Sigmoid colon (tissue), 7 donors: ENCODE data around the gene ASXL1. TPM values are rescaled to one million over a fixed set of nuclear protein-coding genes. Genes with fewer than 3 reads are reported as not detected.

ENCODE experiments used
- DNase-seq: peaks from one replicate; pipeline ENCODE4 v3.0.0-alpha.2; 2019
- H3K27ac ChIP-seq, 4 donors: fragments of 200-600 bp; sonication (generic); one replicate each; pipeline ENCODE4 v1.5.1; 2016 to 2019; ENCODE audit warnings: mild to moderate bottlenecking in 1 of 4
- H3K27me3 ChIP-seq, 3 donors: fragments of 200-600 bp; sonication (generic); one replicate each; pipeline ENCODE4 v1.5.1; 2019; ENCODE audit warnings: mild to moderate bottlenecking in 1 of 3
- H3K36me3 ChIP-seq, 4 donors: fragments of 200-600 bp; sonication (generic); one replicate each; pipeline ENCODE4 v1.5.1; 2016 to 2019
- H3K4me1 ChIP-seq, 4 donors: fragments of 200-600 bp; sonication (generic); one replicate each; pipeline ENCODE4 v1.5.1; 2017 to 2019
- H3K4me3 ChIP-seq, 4 donors: fragments of 200-600 bp; sonication (generic); one replicate each; pipeline ENCODE4 v1.5.1; 2017 to 2019; ENCODE audit warnings: mild to moderate bottlenecking in 2 of 4, moderate library complexity in 1 of 4
- H3K9me3 ChIP-seq, 4 donors: fragments of 200-600 bp in 3 of 4; sonication (generic) in 3 of 4; one replicate each; pipeline versions ENCODE4 v1.5.1 to v1.6.1; 2013 to 2019
- CTCF ChIP-seq, 4 experiments: fragments of 450-650 bp in 3 of 4; fragments of 200-600 bp in 1 of 4; IDR thresholded peaks; one replicate each; pipeline ENCODE4 v1.5.1; 2016 to 2019; ENCODE audit warnings: antibody characterized with exemption in 4 of 4, mild to moderate bottlenecking in 3 of 4, moderate library complexity in 2 of 4
- EP300 ChIP-seq, 4 donors: sonication (generic); formaldehyde crosslinking; IDR thresholded peaks; one replicate each; pipeline ENCODE4 v1.6.1; 2017; ENCODE audit warnings: antibody characterized with exemption in 4 of 4
- POLR2A ChIP-seq, 2 donors: fragments of 450-650 bp; IDR thresholded peaks; one replicate each; pipeline ENCODE4 v1.6.1; 2016; ENCODE audit warnings: antibody characterized with exemption in 2 of 2, mild to moderate bottlenecking in 2 of 2, moderate library complexity in 2 of 2
- POLR2AphosphoS5 ChIP-seq, 4 donors: sonication (generic); formaldehyde crosslinking; IDR thresholded peaks; one replicate each; pipeline ENCODE4 v1.6.1; 2017; ENCODE audit warnings: antibody characterized with exemption in 4 of 4
- WGBS, 2 donors: extraction: QIAGEN DNeasy Blood & Tissue Kit; methylation state at CpG; one replicate each; pipeline ENCODE4 v1.1.7; 2013; 5-methylcytosine and 5-hydroxymethylcytosine counted together
- intact Hi-C: fragments of 100-400 bp; cut with DNase I; formaldehyde crosslinking; loops from one replicate; pipeline ENCODE4 v1.15.1; 2023
- polyA plus RNA-seq, 3 donors: library from polyadenylated mRNA; stranded (reverse); fragments of 200-250 nt; gene quantifications; one replicate each; pipeline ENCODE4 v1.2.3, GENCODE V29; 2013
- total RNA-seq, 4 donors: library from RNA; depleted of rRNA; stranded (reverse); fragments of >200 nt; gene quantifications; one replicate each; pipeline ENCODE4 v1.1.0, GENCODE V29; 2016
- donor health status: healthy with polysubstance abuse.
- donor health status: Bipolar disorder and iron deficiency.
- donor health status: healthy.

The ASXL1 gene
- total and polyA plus RNA-seq, 7 donors: 6.0 to 102 (median 46.7) TPM

- DNase-seq: no peak
- intact Hi-C loops: no loop called here
- no peak overlapping the region for H3K4me3 ChIP-seq
- H3K27me3 ChIP-seq: no peaks in the 10 kb centered on the region
- no peak overlapping the region for H3K27ac ChIP-seq
- no peaks in the 10 kb centered on the region for H3K9me3 ChIP-seq
- H3K36me3 ChIP-seq: no peaks in the 10 kb centered on the region
- 26 to 52% methylated on average over 7 of the region's 7 CpGs for WGBS, 2 donors
- no peak for TF ChIP-seq POLR2A (IDR thresholded peaks at IDR 0.05)
- TF ChIP-seq CTCF (IDR thresholded peaks at IDR 0.05): no peak
- TF ChIP-seq EP300 (IDR thresholded peaks at IDR 0.05): no peak
- TF ChIP-seq POLR2AphosphoS5 (IDR thresholded peaks at IDR 0.05): no peak
- H3K4me1 ChIP-seq: peaks cover 0 to 6% (median 2%) of the 10 kb centered on the region in 4 donors
Measured at GRCh38 chr20:32344835-32345506, 13.2 kb upstream of the ASXL1 start.

GRCh38 chr20:32348207-32348606 lies 9.9 kb upstream of the ASXL1 start:
- Histone ChIP-seq H3K27me3 (no peaks in the 10 kb centered on the region), H3K27ac (no peak overlapping the region), H3K4me3 (no peak overlapping the region), H3K9me3 (no peaks in the 10 kb centered on the region), H3K36me3 (no peaks in the 10 kb centered on the region), H3K4me1 (peaks cover 0 to 6% (median 2%) of the 10 kb centered on the region in 4 donors)
- 53 to 82% methylated on average over 3 of the region's 3 CpGs for WGBS, 2 donors
- DNase-seq: no peak
- TF ChIP-seq CTCF (IDR thresholded peaks at IDR 0.05) (no peak), POLR2AphosphoS5 (IDR thresholded peaks at IDR 0.05) (no peak), EP300 (IDR thresholded peaks at IDR 0.05) (no peak), POLR2A (IDR thresholded peaks at IDR 0.05) (no peak)
- intact Hi-C loops: no loop called here

- Histone ChIP-seq H3K4me1 (peaks cover 0 to 12% (median 10%) of the 10 kb centered on the region in 4 donors), H3K9me3 (no peaks in the 10 kb centered on the region), H3K4me3 (no peak overlapping the region), H3K36me3 (no peaks in the 10 kb centered on the region), H3K27ac (no peak overlapping the region), H3K27me3 (no peaks in the 10 kb centered on the region)
- DNase-seq: no peak
- WGBS, 2 donors: 88 to 91% methylated on average over 3 of the region's 3 CpGs
- intact Hi-C loops: no loop called here
- TF ChIP-seq POLR2AphosphoS5 (IDR thresholded peaks at IDR 0.05) (no peak), EP300 (IDR thresholded peaks at IDR 0.05) (no peak), POLR2A (IDR thresholded peaks at IDR 0.05) (no peak), CTCF (IDR thresholded peaks at IDR 0.05) (no peak)
Measured at GRCh38 chr20:32350421-32350820, 7.7 kb upstream of the ASXL1 start.

DNA sequence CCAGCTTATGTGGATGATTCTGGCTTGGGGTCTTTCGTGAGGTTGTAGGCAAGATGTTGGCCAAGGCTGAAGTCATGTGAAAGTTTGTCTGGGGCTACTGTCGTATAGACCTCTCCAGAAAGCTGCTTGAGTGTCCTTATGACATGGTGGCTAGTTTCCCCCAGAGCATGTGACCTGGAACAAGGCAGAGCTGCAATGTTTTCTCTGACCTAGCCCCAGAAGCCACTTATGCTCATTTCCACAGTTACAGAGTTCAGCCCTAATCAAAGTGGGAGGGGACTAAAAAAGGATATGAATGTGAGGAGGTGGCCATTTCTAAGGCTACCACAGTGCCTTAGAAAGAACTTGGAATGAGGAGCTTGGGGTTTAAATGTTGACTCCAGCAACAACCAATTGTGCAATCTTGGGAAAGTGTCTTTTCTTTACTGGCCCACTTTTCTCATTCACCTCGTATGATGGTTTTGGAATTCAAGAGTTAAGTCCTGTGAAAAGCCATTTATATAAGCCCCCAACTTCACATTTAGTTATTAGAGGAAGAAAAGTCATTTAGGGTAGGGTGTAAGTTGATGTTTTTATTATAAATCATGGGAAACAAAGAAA lies 5.9 kb upstream of the ASXL1 start:
- 89 to 91% methylated on average over 3 of the region's 3 CpGs for WGBS, 2 donors
- no peaks in the 10 kb centered on the region for H3K9me3 ChIP-seq
- DNase-seq: no peak
- H3K27ac ChIP-seq: no peak overlapping the region
- peaks cover 0 to 30% (median 25%) of the 10 kb centered on the region in 4 donors for H3K4me1 ChIP-seq
- intact Hi-C loops: no loop called here
- no peak overlapping the region for H3K4me3 ChIP-seq
- H3K36me3 ChIP-seq: no peaks in the 10 kb centered on the region
- no peak for TF ChIP-seq POLR2AphosphoS5 (IDR thresholded peaks at IDR 0.05)
- no peak for TF ChIP-seq EP300 (IDR thresholded peaks at IDR 0.05)
- TF ChIP-seq POLR2A (IDR thresholded peaks at IDR 0.05): no peak
- no peak for TF ChIP-seq CTCF (IDR thresholded peaks at IDR 0.05)
- no peaks in the 10 kb centered on the region for H3K27me3 ChIP-seq
